HEK293T (cell line): Measurements from ENCODE around the gene UAP1.

Experiments
- ARNT ChIP-seq: fragments of 450-650 bp; IDR thresholded peaks from 2 replicates; pipeline ENCODE4 v1.6.1; 2017; ENCODE audit warnings: mild to moderate bottlenecking
- ELF4 ChIP-seq: fragments of 450-650 bp; IDR thresholded peaks from 2 replicates; pipeline ENCODE4 v1.6.1; 2017; ENCODE audit warnings: antibody characterized with exemption
- FOXK2 ChIP-seq: fragments of 450-650 bp; IDR thresholded peaks from 2 replicates; pipeline ENCODE4 v1.6.1; 2016; ENCODE audit warnings: mild to moderate bottlenecking
- HDGF ChIP-seq: fragments of 450-650 bp; IDR thresholded peaks from 2 replicates; pipeline ENCODE4 v1.6.1; 2017; ENCODE audit warnings: antibody characterized with exemption, borderline replicate concordance
- LEF1 ChIP-seq: fragments of 450-650 bp; IDR thresholded peaks from 2 replicates; pipeline ENCODE4 v1.6.1; 2017; ENCODE audit warnings: mild to moderate bottlenecking, borderline replicate concordance
- SP1 ChIP-seq: fragments of 450-650 bp; IDR thresholded peaks from 2 replicates; pipeline ENCODE4 v1.6.1; 2017
- SUZ12 ChIP-seq: fragments of 450-650 bp; IDR thresholded peaks from 2 replicates; pipeline ENCODE4 v1.6.1; 2016; ENCODE audit warnings: mild to moderate bottlenecking
- ZNF384 ChIP-seq: fragments of 450-650 bp; IDR thresholded peaks from 2 replicates; pipeline ENCODE4 v1.6.1; 2016

GRCh38 chr1:162612606-162613400 is 51.3 kb downstream of the UAP1 start:
- TF ChIP-seq SUZ12 (no peak), HDGF (no peak), ZNF384 (no peak), FOXK2 (no peak), LEF1 (no peak), ARNT (no peak), SP1 (no peak), ELF4 (no peak)
